ENCODE measurements around the gene WDR5B. TPM values are rescaled to one million over a fixed set of nuclear protein-coding genes. Genes with fewer than 3 reads are reported as not detected.
A peak's percentile ranks its signal among the peaks of the same experiment; 100 is the strongest.

WDR5B gene
- total and polyA plus RNA-seq, 2 experiments from 2014 or later: 1.9 to 8.2 TPM

GRCh38 chr3:122421836-122422235 is 6.0 kb upstream of the WDR5B start:
- no peak overlapping the region for H3K4me2 ChIP-seq
- H2AFZ ChIP-seq: no peak overlapping the region
- H3K4me3 ChIP-seq: no peak overlapping the region
- no peak overlapping the region for H3K27ac ChIP-seq
- H3K9me3 ChIP-seq (ENCODE audit: low read depth): no peaks in the 10 kb centered on the region
- H3K9me2 ChIP-seq (replicated peaks; ENCODE audit: insufficient read depth): no peaks in the 10 kb centered on the region
- no peaks in the 10 kb centered on the region for H3K27me3 ChIP-seq
- H3K4me1 ChIP-seq (ENCODE audit: insufficient read depth): peaks cover 8% of the 10 kb centered on the region
- TF ChIP-seq, protein P1, sequence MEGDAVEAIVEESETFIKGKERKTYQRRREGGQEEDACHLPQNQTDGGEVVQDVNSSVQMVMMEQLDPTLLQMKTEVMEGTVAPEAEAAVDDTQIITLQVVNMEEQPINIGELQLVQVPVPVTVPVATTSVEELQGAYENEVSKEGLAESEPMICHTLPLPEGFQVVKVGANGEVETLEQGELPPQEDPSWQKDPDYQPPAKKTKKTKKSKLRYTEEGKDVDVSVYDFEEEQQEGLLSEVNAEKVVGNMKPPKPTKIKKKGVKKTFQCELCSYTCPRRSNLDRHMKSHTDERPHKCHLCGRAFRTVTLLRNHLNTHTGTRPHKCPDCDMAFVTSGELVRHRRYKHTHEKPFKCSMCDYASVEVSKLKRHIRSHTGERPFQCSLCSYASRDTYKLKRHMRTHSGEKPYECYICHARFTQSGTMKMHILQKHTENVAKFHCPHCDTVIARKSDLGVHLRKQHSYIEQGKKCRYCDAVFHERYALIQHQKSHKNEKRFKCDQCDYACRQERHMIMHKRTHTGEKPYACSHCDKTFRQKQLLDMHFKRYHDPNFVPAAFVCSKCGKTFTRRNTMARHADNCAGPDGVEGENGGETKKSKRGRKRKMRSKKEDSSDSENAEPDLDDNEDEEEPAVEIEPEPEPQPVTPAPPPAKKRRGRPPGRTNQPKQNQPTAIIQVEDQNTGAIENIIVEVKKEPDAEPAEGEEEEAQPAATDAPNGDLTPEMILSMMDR (IDR thresholded peaks at IDR 0.05; ENCODE audit: poor library complexity): no peak
- TF ChIP-seq EZH2phosphoT487 (IDR thresholded peaks at IDR 0.05; ENCODE audit: low read depth, severe bottlenecking, unreplicated experiment) (no peak), EZH2 (IDR thresholded peaks at IDR 0.05; ENCODE audit: borderline replicate concordance) (no peak)
- no peaks in the 10 kb centered on the region for H3K36me3 ChIP-seq (replicated peaks; ENCODE audit: insufficient read depth, low read depth)
- 100% methylated on average over 2 of the region's 2 CpGs for WGBS (ENCODE audit: low lambda C conversion rate, missing lambda C conversion rate)
- peaks cover 26% of the 10 kb centered on the region for H3K79me2 ChIP-seq
- DNase-seq (ENCODE audit: low spot score): no peak
- no peaks in the 10 kb centered on the region for H4K20me1 ChIP-seq (ENCODE audit: insufficient read depth, poor library complexity, severe bottlenecking)

- no peaks in the 10 kb centered on the region for H3K36me3 ChIP-seq (replicated peaks; ENCODE audit: insufficient read depth, low read depth)
- H4K20me1 ChIP-seq (ENCODE audit: insufficient read depth, poor library complexity, severe bottlenecking): no peaks in the 10 kb centered on the region
- peaks cover 8% of the 10 kb centered on the region for H3K4me1 ChIP-seq (ENCODE audit: insufficient read depth)
- H3K27me3 ChIP-seq: no peaks in the 10 kb centered on the region
- peaks cover 29% of the 10 kb centered on the region for H3K79me2 ChIP-seq
- no peak overlapping the region for H3K4me2 ChIP-seq
- no peak for DNase-seq (ENCODE audit: low spot score)
- WGBS (ENCODE audit: low lambda C conversion rate, missing lambda C conversion rate): 93% methylated on average over 4 of the region's 4 CpGs
- no peak overlapping the region for H3K27ac ChIP-seq
- no peak overlapping the region for H3K4me3 ChIP-seq
- TF ChIP-seq EZH2 (IDR thresholded peaks at IDR 0.05; ENCODE audit: borderline replicate concordance): no peak
- TF ChIP-seq, protein P1 (IDR thresholded peaks at IDR 0.05; ENCODE audit: poor library complexity): no peak
- TF ChIP-seq EZH2phosphoT487 (IDR thresholded peaks at IDR 0.05; ENCODE audit: low read depth, severe bottlenecking, unreplicated experiment): no peak
- H2AFZ ChIP-seq: no peak overlapping the region
- no peaks in the 10 kb centered on the region for H3K9me3 ChIP-seq (ENCODE audit: low read depth)
- H3K9me2 ChIP-seq (replicated peaks; ENCODE audit: insufficient read depth): no peaks in the 10 kb centered on the region
Observed at GRCh38 chr3:122421101-122421500, 5.2 kb upstream of the WDR5B start.

DNA sequence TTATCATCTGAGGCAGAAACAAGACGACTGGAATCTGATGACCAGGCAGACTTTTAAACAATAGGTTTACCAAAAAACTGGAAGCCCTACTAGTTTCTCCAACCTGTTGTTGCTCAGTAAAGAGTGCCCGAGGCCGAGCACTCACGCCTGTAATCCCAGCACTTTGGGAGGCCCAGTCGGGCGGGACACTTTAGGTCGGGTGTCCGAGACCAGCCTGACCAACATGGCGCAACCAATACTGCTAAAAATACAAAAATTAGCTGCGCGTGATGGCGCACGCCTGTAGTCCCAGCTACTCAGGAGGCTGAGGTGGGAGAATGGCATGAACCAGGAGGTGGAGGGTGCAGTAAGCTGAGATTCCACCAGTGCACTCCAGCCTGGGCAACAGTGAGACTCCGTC is 1.1 kb upstream of the WDR5B start:
- Histone ChIP-seq H3K4me2 (peak overlapping the region; percentile 78), H3K27me3 (no peaks in the 10 kb centered on the region), H4K20me1 (ENCODE audit: insufficient read depth, poor library complexity, severe bottlenecking) (no peaks in the 10 kb centered on the region), H3K79me2 (peaks cover 49% of the 10 kb centered on the region), H3K9me2 (replicated peaks; ENCODE audit: insufficient read depth) (no peaks in the 10 kb centered on the region), H3K4me1 (ENCODE audit: insufficient read depth) (peaks cover 17% of the 10 kb centered on the region), H3K9me3 (ENCODE audit: low read depth) (no peaks in the 10 kb centered on the region), H3K36me3 (replicated peaks; ENCODE audit: insufficient read depth, low read depth) (no peaks in the 10 kb centered on the region), H2AFZ (peak overlapping the region; percentile 58), H3K27ac (peak overlapping the region; percentile 93), H3K4me3 (peak overlapping the region; percentile 56)
- no peak for DNase-seq (ENCODE audit: low spot score)
- WGBS (ENCODE audit: low lambda C conversion rate, missing lambda C conversion rate): 67% methylated on average over 14 of the region's 14 CpGs
- TF ChIP-seq EZH2phosphoT487 (IDR thresholded peaks at IDR 0.05; ENCODE audit: low read depth, severe bottlenecking, unreplicated experiment) (no peak), EZH2 (IDR thresholded peaks at IDR 0.05; ENCODE audit: borderline replicate concordance) (no peak)
- TF ChIP-seq, protein P1 (IDR thresholded peaks at IDR 0.05; ENCODE audit: poor library complexity): no peak
